Osteoblast (primary cell): ENCODE results near the gene TMEM185B. TPM values are rescaled to one million over a fixed set of nuclear protein-coding genes. Genes with fewer than 3 reads are reported as not detected.

Experiments
- DNase-seq: peaks from one replicate; pipeline ENCODE4 v3.0.0; 2011; ENCODE audit warnings: low spot score, mixed read lengths; ENCODE audit not compliant: insufficient read length; ENCODE audit errors: missing footprints
- H2AFZ ChIP-seq: 2 replicates; pipeline ENCODE4 v1.6.0; 2011; ENCODE audit warnings: mild to moderate bottlenecking, low read length
- H3K27ac ChIP-seq: 2 replicates; pipeline ENCODE4 v1.5.1; 2011; ENCODE audit warnings: mild to moderate bottlenecking, low read depth, low read length, moderate library complexity
- H3K27me3 ChIP-seq: 2 replicates; pipeline ENCODE4 v1.6.0; 2012; ENCODE audit warnings: mild to moderate bottlenecking, control low read depth, inconsistent platforms, low read length, moderate library complexity; ENCODE audit not compliant: insufficient read depth
- H3K36me3 ChIP-seq: 2 replicates; pipeline ENCODE4 v1.5.1; 2011; ENCODE audit warnings: mild to moderate bottlenecking, low read length, control low read depth, moderate library complexity; ENCODE audit not compliant: insufficient read depth
- H3K4me1 ChIP-seq: 2 replicates; pipeline ENCODE4 v1.5.1; 2011; ENCODE audit warnings: mild to moderate bottlenecking, low read length, control low read depth, moderate library complexity; ENCODE audit not compliant: insufficient read depth
- H3K4me2 ChIP-seq: 2 replicates; pipeline ENCODE4 v1.6.0; 2011; ENCODE audit warnings: mild to moderate bottlenecking, low read length; ENCODE audit not compliant: insufficient read depth
- H3K4me3 ChIP-seq: fragments of 200-600 bp; sonication (generic); 3 replicates; pipeline ENCODE4 v1.5.1; 2012; ENCODE audit warnings: mild to moderate bottlenecking, low read length, inconsistent platforms; ENCODE audit not compliant: insufficient read depth
- H3K79me2 ChIP-seq: 2 replicates; pipeline ENCODE4 v1.6.0; 2012; ENCODE audit warnings: mild to moderate bottlenecking, low read length, control low read depth, inconsistent platforms; ENCODE audit not compliant: insufficient read depth
- H3K9me3 ChIP-seq: 2 replicates; pipeline ENCODE4 v1.5.1; 2011; ENCODE audit warnings: low read depth, low read length, control low read depth
- H4K20me1 ChIP-seq: 2 replicates; pipeline ENCODE4 v1.6.0; 2012; ENCODE audit warnings: mild to moderate bottlenecking, low read length, control low read depth; ENCODE audit not compliant: insufficient read depth
- total RNA-seq: library from RNA; depleted of rRNA; stranded (reverse); fragments of >200 nt; gene quantifications from 2 replicates; pipeline ENCODE4 v1.2.3, GENCODE V29; 2012
- TF ChIP-seq, protein P1 (sequence below): IDR thresholded peaks from 2 replicates; pipeline ENCODE4 v1.5.1; 2011; ENCODE audit warnings: mild to moderate bottlenecking, low read depth, low read length, moderate library complexity; ENCODE audit errors: extremely low read depth

TMEM185B gene
- total RNA-seq, 1 donor: 46.7 TPM

DNA sequence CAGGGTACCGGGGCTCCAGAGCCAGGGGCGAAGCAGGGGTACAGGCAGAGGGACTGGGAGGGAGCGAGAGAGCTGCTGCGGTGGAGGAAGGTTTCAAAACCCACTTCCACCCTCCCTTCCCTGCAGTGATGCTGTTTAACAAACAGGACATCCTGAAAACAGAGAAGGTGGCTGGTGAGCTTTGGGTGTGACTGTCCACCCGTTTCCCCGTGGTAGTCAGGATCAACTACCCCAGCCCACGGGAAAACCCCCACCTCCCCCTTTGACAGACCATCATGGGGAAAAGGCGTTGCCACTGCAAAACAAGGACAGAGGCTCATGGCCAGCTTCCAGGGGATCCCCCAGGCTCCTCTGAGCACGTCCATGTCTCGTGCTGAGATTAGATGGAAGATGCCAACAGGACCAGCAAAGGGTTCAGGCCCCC lies 12.9 kb downstream of the TMEM185B start:
- Histone ChIP-seq H3K27ac (no peak overlapping the region), H3K27me3 (no peaks in the 10 kb centered on the region), H3K79me2 (no peaks in the 10 kb centered on the region), H4K20me1 (no peaks in the 10 kb centered on the region), H3K9me3 (no peaks in the 10 kb centered on the region), H3K4me3 (no peak overlapping the region), H2AFZ (no peak overlapping the region), H3K36me3 (no peaks in the 10 kb centered on the region), H3K4me2 (no peak overlapping the region), H3K4me1 (no peaks in the 10 kb centered on the region)
- peak; percentile 8 for DNase-seq
- TF ChIP-seq, protein P1, sequence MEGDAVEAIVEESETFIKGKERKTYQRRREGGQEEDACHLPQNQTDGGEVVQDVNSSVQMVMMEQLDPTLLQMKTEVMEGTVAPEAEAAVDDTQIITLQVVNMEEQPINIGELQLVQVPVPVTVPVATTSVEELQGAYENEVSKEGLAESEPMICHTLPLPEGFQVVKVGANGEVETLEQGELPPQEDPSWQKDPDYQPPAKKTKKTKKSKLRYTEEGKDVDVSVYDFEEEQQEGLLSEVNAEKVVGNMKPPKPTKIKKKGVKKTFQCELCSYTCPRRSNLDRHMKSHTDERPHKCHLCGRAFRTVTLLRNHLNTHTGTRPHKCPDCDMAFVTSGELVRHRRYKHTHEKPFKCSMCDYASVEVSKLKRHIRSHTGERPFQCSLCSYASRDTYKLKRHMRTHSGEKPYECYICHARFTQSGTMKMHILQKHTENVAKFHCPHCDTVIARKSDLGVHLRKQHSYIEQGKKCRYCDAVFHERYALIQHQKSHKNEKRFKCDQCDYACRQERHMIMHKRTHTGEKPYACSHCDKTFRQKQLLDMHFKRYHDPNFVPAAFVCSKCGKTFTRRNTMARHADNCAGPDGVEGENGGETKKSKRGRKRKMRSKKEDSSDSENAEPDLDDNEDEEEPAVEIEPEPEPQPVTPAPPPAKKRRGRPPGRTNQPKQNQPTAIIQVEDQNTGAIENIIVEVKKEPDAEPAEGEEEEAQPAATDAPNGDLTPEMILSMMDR: no peak

DNA sequence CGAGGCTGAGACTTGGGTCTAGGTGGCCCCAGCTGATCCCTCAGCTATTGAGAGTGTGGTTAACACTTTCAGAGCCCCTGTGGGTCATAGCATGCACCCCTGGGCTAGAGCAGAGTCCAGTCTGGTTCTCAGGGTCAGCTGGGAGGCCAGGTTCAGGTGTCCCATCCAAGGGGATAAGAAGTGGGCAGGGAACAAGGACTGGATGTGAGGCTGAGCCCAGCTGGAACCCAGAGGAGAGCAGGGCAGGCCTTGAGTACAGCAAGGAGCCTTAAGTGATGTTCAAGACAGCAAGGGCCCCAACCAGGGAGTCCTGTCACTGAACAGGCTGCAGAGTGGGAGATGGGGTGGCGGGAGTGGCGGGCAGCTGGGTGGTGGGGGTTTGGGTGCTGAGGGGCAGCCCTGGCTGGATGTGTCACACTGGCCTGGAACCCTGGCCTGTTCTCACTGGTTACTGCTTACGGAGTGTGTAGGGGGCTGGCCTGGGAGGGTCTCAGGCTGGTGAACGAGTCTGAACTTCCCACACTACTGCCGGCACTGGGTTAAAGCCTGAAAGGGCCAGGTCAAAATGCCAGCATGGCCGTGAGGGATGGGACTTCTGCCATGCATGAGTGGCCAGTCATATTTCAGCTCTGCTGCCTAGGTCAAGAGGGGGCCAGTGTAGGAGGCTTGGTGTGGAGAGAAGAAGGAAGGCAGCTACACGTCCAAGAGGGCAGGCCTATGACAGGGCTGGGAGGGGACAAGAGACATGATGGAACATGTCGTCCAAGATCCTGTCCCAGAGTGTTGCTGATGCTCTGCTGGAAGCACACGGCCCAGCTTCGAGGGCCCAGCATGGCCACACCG lies 13.6 kb downstream of the TMEM185B start:
- Histone ChIP-seq H3K9me3 (no peaks in the 10 kb centered on the region), H3K4me1 (no peaks in the 10 kb centered on the region)
- peak; percentile 45 for DNase-seq

DNA sequence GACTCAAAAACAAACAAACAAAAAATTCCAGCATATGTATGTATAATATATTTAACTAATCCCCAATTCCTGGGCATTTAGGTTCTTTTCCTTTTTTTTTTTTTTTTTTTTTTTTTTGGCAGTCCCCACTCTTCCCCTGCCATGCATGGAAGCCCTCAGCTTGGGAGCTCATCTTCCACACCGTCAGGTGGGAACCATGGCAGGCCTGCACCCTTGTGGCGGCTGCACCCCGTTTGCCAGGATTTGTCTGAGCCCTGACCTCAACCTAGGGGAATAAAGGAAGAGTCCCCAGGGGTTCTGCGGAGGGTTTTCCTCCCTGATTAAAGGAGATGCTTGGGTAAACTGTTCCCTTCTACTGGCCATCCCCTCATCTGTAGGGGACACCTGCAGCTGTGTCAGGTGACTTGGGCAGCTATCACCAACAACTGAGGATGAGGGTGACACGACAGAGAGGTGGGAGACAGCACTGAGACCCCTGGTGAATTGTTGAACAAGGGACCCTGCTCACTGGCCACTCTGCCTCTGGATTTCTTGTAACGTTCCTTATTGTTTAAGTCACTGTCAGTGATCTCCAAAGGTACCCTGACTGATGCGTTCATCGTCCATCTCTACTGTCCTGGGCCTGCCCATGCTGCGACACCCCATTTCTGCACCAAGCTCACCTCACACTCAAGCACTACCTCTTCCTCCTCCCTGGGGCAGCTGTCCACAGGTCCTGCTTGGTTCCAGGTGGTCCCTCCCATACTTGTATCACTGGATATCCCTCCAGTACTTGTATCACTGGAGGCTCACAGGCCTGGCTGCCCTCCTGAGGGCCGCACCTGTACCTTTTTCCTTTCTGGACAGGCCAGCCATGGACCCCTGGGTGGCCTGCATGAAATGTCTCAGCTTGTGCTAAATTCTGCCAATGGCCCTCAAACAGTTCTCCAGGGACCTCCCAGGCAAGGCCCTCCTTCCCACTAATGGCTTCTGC lies 14.5 kb downstream of the TMEM185B start:
- no peaks in the 10 kb centered on the region for H3K4me1 ChIP-seq
- no peaks in the 10 kb centered on the region for H3K36me3 ChIP-seq
- H3K27me3 ChIP-seq: no peaks in the 10 kb centered on the region
- TF ChIP-seq, protein P1: no peak
- H4K20me1 ChIP-seq: no peaks in the 10 kb centered on the region
- no peak overlapping the region for H3K4me2 ChIP-seq
- peak; percentile 37 for DNase-seq
- no peak overlapping the region for H2AFZ ChIP-seq
- H3K4me3 ChIP-seq: no peak overlapping the region
- no peaks in the 10 kb centered on the region for H3K79me2 ChIP-seq
- no peaks in the 10 kb centered on the region for H3K9me3 ChIP-seq
- H3K27ac ChIP-seq: no peak overlapping the region

More for the DNA sequence above, 13.6 kb downstream of the TMEM185B start:
- no peak overlapping the region for H3K4me3 ChIP-seq
- no peaks in the 10 kb centered on the region for H3K36me3 ChIP-seq
- no peak overlapping the region for H3K27ac ChIP-seq
- no peaks in the 10 kb centered on the region for H3K79me2 ChIP-seq
- no peak overlapping the region for H2AFZ ChIP-seq
- no peak overlapping the region for H3K4me2 ChIP-seq
- TF ChIP-seq, protein P1: no peak
- H3K27me3 ChIP-seq: no peaks in the 10 kb centered on the region
- H4K20me1 ChIP-seq: no peaks in the 10 kb centered on the region
